H9 (cell line): ENCODE results near the gene GNAI2. TPM values are rescaled to one million over a fixed set of nuclear protein-coding genes. Genes with fewer than 3 reads are reported as not detected.

Experiments
- DNase-seq: peaks from one replicate; pipeline ENCODE4 v3.0.0-alpha.2; 2017
- H2AFZ ChIP-seq: one replicate; pipeline ENCODE4 v1.6.1; 2013; ENCODE audit warnings: mild to moderate bottlenecking, low read length, control low read depth, moderate library complexity
- H2AK5ac ChIP-seq: 2 replicates; pipeline ENCODE4 v1.6.1; 2013; ENCODE audit warnings: low read length, control low read depth, mixed read lengths; ENCODE audit not compliant: insufficient read length
- H2BK120ac ChIP-seq: one replicate; pipeline ENCODE4 v1.6.1; 2013; ENCODE audit warnings: low read depth, mild to moderate bottlenecking, low read length, control low read depth, inconsistent platforms; ENCODE audit not compliant: poor library complexity, severe bottlenecking
- H2BK12ac ChIP-seq: 2 replicates; pipeline ENCODE4 v1.6.1; 2013; ENCODE audit warnings: low read length, control low read depth, mixed read lengths, low read depth; ENCODE audit not compliant: insufficient read length
- H2BK15ac ChIP-seq: 2 replicates; pipeline ENCODE4 v1.6.1; 2013; ENCODE audit warnings: low read depth, low read length, control low read depth
- H2BK20ac ChIP-seq: one replicate; pipeline ENCODE4 v1.6.1; 2013; ENCODE audit warnings: low read depth, mild to moderate bottlenecking, low read length, control low read depth, inconsistent platforms; ENCODE audit not compliant: poor library complexity, severe bottlenecking
- H2BK5ac ChIP-seq: 2 replicates; pipeline ENCODE4 v1.6.1; 2013; ENCODE audit warnings: low read length, control low read depth, mixed read lengths; ENCODE audit not compliant: insufficient read length
- H3K14ac ChIP-seq: 2 replicates; pipeline ENCODE4 v1.6.1; 2013; ENCODE audit warnings: low read length, control low read depth; ENCODE audit not compliant: insufficient read depth
- H3K18ac ChIP-seq: 2 replicates; pipeline ENCODE4 v1.6.1; 2013; ENCODE audit warnings: low read depth, mild to moderate bottlenecking, mixed read lengths, low read length, control low read depth; ENCODE audit not compliant: insufficient read length
- H3K23ac ChIP-seq: 2 replicates; pipeline ENCODE4 v1.6.1; 2013; ENCODE audit warnings: low read length, control low read depth, mixed read lengths, low read depth; ENCODE audit not compliant: insufficient read length
- H3K23me2 ChIP-seq: 2 replicates; pipeline ENCODE4 v1.6.1; 2013; ENCODE audit warnings: low read depth, mild to moderate bottlenecking, mixed read lengths, low read length, control low read depth; ENCODE audit not compliant: insufficient read length, poor library complexity, severe bottlenecking
- H3K27ac ChIP-seq: 2 replicates; pipeline ENCODE4 v1.5.1; 2013; ENCODE audit warnings: low read length, control low read depth, mixed read lengths, low read depth; ENCODE audit not compliant: insufficient read length
- H3K27me3 ChIP-seq: 2 replicates; pipeline ENCODE4 v1.6.1; 2013; ENCODE audit warnings: low read length, control low read depth, inconsistent platforms; ENCODE audit not compliant: insufficient read depth
- H3K4ac ChIP-seq: 2 replicates; pipeline ENCODE4 v1.6.1; 2013; ENCODE audit warnings: low read depth, mild to moderate bottlenecking, control low read depth, inconsistent platforms, low read length, moderate library complexity
- H3K4me1 ChIP-seq: 2 replicates; pipeline ENCODE4 v1.6.1; 2013; ENCODE audit warnings: low read length, control low read depth, inconsistent platforms; ENCODE audit not compliant: insufficient read depth
- H3K4me2 ChIP-seq: 2 replicates; pipeline ENCODE4 v1.6.1; 2013; ENCODE audit warnings: low read length, control low read depth, mixed read lengths; ENCODE audit not compliant: insufficient read length, insufficient read depth
- H3K56ac ChIP-seq: 2 replicates; pipeline ENCODE4 v1.6.1; 2013; ENCODE audit warnings: low read depth, mild to moderate bottlenecking, mixed read lengths, low read length, control low read depth; ENCODE audit not compliant: insufficient read length
- H3K79me1 ChIP-seq: 2 replicates; pipeline ENCODE4 v1.6.1; 2013; ENCODE audit warnings: low read depth, mild to moderate bottlenecking, moderate library complexity, low read length, control low read depth, inconsistent platforms; ENCODE audit not compliant: insufficient read depth, poor library complexity, severe bottlenecking
- H3K79me2 ChIP-seq: 2 replicates; pipeline ENCODE4 v1.6.1; 2013; ENCODE audit warnings: low read length, control low read depth, inconsistent platforms; ENCODE audit not compliant: insufficient read depth
- H3K9ac ChIP-seq: 2 replicates; pipeline ENCODE4 v1.6.1; 2013; ENCODE audit warnings: low read length, control low read depth, mixed read lengths; ENCODE audit not compliant: insufficient read length; ENCODE audit errors: extremely low read depth
- H3K9me3 ChIP-seq: one replicate; pipeline ENCODE4 v1.6.1; 2013; ENCODE audit warnings: low read depth, low read length, inconsistent platforms; ENCODE audit not compliant: control insufficient read depth
- H3T11ph ChIP-seq: one replicate; pipeline ENCODE4 v1.6.1; 2013; ENCODE audit warnings: mild to moderate bottlenecking, low read length, control low read depth, inconsistent platforms
- H4K20me1 ChIP-seq: one replicate; pipeline ENCODE4 v1.6.1; 2013; ENCODE audit not compliant: control insufficient read depth, insufficient read length, insufficient read depth
- H4K5ac ChIP-seq: 2 replicates; pipeline ENCODE4 v1.6.1; 2013; ENCODE audit warnings: low read depth, mild to moderate bottlenecking, mixed read lengths, low read length, control low read depth; ENCODE audit not compliant: insufficient read length
- H4K8ac ChIP-seq: replicated peaks from 2 replicates; pipeline ENCODE4 v1.6.1; 2013; ENCODE audit warnings: low read length, control low read depth, mixed read lengths, low read depth; ENCODE audit not compliant: insufficient read length
- H4K91ac ChIP-seq: 2 replicates; pipeline ENCODE4 v1.6.1; 2013; ENCODE audit warnings: low read depth, mild to moderate bottlenecking, moderate library complexity, mixed read lengths, low read length, control low read depth; ENCODE audit not compliant: insufficient read length
- H3K27ac Mint-ChIP-seq, 3 experiments: 2 replicates in 2 of 3; 3 replicates in 1 of 3; pipeline ENCODE4 v1.8.0; 2020 to 2021; ENCODE audit warnings: mixed read lengths in 3 of 3, mild to moderate bottlenecking in 1 of 3, moderate library complexity in 1 of 3
- H3K27me3 Mint-ChIP-seq: 2 replicates; pipeline ENCODE4 v1.8.0; 2021; ENCODE audit warnings: low read depth, mild to moderate bottlenecking, moderate library complexity, mixed read lengths
- H3K36me3 Mint-ChIP-seq, 3 experiments: 2 replicates in 2 of 3; 3 replicates in 1 of 3; pipeline ENCODE4 v1.8.0; 2020 to 2021; ENCODE audit warnings: low read depth in 3 of 3, mixed read lengths in 3 of 3; ENCODE audit not compliant: insufficient read depth in 1 of 3
- H3K4me1 Mint-ChIP-seq, 2 experiments: 2 replicates each; pipeline ENCODE4 v1.8.0; 2020; ENCODE audit warnings: mixed read lengths in 2 of 2
- H3K4me3 Mint-ChIP-seq, 2 experiments: 2 replicates in 1 of 2; 3 replicates in 1 of 2; pipeline ENCODE4 v1.8.0; 2020 to 2021; ENCODE audit warnings: mild to moderate bottlenecking in 2 of 2, mixed read lengths in 2 of 2, moderate library complexity in 1 of 2
- H3K9me3 Mint-ChIP-seq, 2 experiments: 2 replicates in 1 of 2; 3 replicates in 1 of 2; pipeline ENCODE4 v1.8.0; 2020; ENCODE audit warnings: mild to moderate bottlenecking in 2 of 2, mixed read lengths in 2 of 2, moderate library complexity in 1 of 2
- whole genome bisulfite sequencing: extraction: QIAGEN DNeasy Blood & Tissue Kit; methylation state at CpG from one replicate; pipeline ENCODE4 v1.1.7; 2013; ENCODE audit warnings: missing lambda C conversion rate, low lambda C conversion rate, mixed read lengths; ENCODE audit not compliant: insufficient read length; ENCODE audit errors: extremely low coverage; 5-methylcytosine and 5-hydroxymethylcytosine counted together
- total RNA-seq: library from RNA; stranded (reverse); gene quantifications from 2 replicates; pipeline ENCODE4 v1.2.1, GENCODE V29; 2021
- TF ChIP-seq, protein P1 (sequence below): fragments of 200-600 bp; sonication (generic); conservative IDR thresholded peaks from 3 replicates; pipeline ENCODE4 v1.8.0; 2021; ENCODE audit warnings: antibody characterized with exemption, mild to moderate bottlenecking

The GNAI2 gene
- total RNA-seq, 1 experiment from 2014 or later = 218 TPM

DNA sequence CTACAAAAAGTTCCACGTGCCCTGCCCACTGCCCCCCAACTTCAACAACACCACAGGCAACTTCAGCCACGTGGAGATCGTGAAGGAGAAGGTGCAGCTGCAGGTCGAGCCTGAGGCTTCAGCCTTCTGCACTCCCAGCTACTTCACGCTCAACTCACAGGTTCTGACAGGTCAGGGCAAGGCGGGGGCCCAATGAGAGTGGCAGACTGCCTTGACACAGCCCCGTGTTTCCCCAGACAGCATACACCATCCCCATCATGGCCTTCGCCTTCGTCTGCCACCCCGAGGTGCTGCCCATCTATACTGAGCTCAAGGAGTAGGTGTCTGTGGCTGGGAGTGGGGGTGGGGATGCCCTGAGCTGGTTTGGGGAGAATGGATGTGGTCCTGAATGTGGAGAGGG, 18.3 kb upstream of the GNAI2 start:
- no CpG with 5 or more reads among the region's 10 CpGs for WGBS
- no peak overlapping the region; a peak in 2 of 7 replicates for H3K27ac Mint-ChIP-seq
- Histone ChIP-seq H3T11ph (no peak overlapping the region), H3K4me2 (no peak overlapping the region), H2BK5ac (no peak overlapping the region), H3K4me1 (no peaks in the 10 kb centered on the region), H2BK15ac (no peak overlapping the region), H3K9ac (no peak overlapping the region), H2AK5ac (no peak overlapping the region), H4K8ac (no peak overlapping the region), H3K18ac (no peak overlapping the region), H3K79me2 (no peaks in the 10 kb centered on the region), H3K27ac (no peak overlapping the region), H2BK120ac (no peak overlapping the region), H4K5ac (no peak overlapping the region), H3K27me3 (no peaks in the 10 kb centered on the region), H4K20me1 (no peaks in the 10 kb centered on the region), H3K56ac (no peak overlapping the region), H2BK20ac (no peak overlapping the region), H3K23ac (no peak overlapping the region), H3K9me3 (no peaks in the 10 kb centered on the region), H3K23me2 (no peaks in the 10 kb centered on the region), H4K91ac (no peak overlapping the region), H3K14ac (no peak overlapping the region), H2BK12ac (no peak overlapping the region), H3K79me1 (no peaks in the 10 kb centered on the region), H3K4ac (no peak overlapping the region), H2AFZ (no peak overlapping the region)
- H3K36me3 Mint-ChIP-seq = no peaks in the 10 kb centered on the region
- peaks cover 7% of the 10 kb centered on the region for H3K27me3 Mint-ChIP-seq
- no peak for DNase-seq
- TF ChIP-seq, protein P1, sequence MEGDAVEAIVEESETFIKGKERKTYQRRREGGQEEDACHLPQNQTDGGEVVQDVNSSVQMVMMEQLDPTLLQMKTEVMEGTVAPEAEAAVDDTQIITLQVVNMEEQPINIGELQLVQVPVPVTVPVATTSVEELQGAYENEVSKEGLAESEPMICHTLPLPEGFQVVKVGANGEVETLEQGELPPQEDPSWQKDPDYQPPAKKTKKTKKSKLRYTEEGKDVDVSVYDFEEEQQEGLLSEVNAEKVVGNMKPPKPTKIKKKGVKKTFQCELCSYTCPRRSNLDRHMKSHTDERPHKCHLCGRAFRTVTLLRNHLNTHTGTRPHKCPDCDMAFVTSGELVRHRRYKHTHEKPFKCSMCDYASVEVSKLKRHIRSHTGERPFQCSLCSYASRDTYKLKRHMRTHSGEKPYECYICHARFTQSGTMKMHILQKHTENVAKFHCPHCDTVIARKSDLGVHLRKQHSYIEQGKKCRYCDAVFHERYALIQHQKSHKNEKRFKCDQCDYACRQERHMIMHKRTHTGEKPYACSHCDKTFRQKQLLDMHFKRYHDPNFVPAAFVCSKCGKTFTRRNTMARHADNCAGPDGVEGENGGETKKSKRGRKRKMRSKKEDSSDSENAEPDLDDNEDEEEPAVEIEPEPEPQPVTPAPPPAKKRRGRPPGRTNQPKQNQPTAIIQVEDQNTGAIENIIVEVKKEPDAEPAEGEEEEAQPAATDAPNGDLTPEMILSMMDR = no peak
- H3K9me3 Mint-ChIP-seq = no peaks in the 10 kb centered on the region
- no peak overlapping the region for H3K4me3 Mint-ChIP-seq
- no peaks in the 10 kb centered on the region for H3K4me1 Mint-ChIP-seq
